ENCODE measurements around the gene AIMP2.

AIMP2 gene

DNA sequence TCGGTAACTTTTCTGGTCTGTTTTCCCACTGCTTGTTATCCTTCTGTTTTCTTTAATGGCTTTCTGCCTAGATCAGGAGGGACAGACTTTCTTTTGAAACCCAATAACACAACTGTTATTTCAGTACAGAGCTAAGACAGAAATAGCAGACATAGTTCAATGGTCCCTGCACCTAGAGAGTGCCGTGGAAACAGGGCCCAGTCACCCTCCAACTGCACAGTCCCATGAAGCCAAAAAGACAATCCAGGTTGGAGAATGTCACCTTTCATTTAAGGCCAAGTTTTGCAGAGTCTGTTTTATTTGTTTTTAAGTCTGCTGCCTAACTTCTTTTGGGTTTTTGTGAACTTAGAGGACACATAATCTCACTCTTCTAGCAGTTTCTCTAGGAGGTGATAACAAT lies 2.5 kb downstream of the AIMP2 start:
- H3K4me3 ChIP-seq (ENCODE audit: low read depth, low read length, poor library complexity, severe bottlenecking) = no peak overlapping the region
- peaks cover 27% of the 10 kb centered on the region for H3K4me1 ChIP-seq (ENCODE audit: insufficient read depth, low read length, severe bottlenecking)
- H3K27ac ChIP-seq (ENCODE audit: low read depth, low read length, poor library complexity, severe bottlenecking) = no peak overlapping the region
- H3K27me3 ChIP-seq (ENCODE audit: insufficient read depth, low read length) = no peaks in the 10 kb centered on the region
- no peaks in the 10 kb centered on the region for H3K9me2 ChIP-seq (ENCODE audit: low read depth, low read length)
- H3K79me2 ChIP-seq (ENCODE audit: insufficient read depth, low read length) = peaks cover 8% of the 10 kb centered on the region
- peaks cover 19% of the 10 kb centered on the region for H3K36me3 ChIP-seq (ENCODE audit: insufficient read depth, low read length)
- H2AFZ ChIP-seq (ENCODE audit: low read length) = no peak overlapping the region
- no peaks in the 10 kb centered on the region for H4K20me1 ChIP-seq (ENCODE audit: insufficient read depth, low read length)
- no peak overlapping the region; the same call in 1 of the 2 replicates for H3K4me2 ChIP-seq (ENCODE audit: low read length)
- no peak overlapping the region for H3K9ac ChIP-seq (ENCODE audit: low read length)
- TF ChIP-seq, protein P1, sequence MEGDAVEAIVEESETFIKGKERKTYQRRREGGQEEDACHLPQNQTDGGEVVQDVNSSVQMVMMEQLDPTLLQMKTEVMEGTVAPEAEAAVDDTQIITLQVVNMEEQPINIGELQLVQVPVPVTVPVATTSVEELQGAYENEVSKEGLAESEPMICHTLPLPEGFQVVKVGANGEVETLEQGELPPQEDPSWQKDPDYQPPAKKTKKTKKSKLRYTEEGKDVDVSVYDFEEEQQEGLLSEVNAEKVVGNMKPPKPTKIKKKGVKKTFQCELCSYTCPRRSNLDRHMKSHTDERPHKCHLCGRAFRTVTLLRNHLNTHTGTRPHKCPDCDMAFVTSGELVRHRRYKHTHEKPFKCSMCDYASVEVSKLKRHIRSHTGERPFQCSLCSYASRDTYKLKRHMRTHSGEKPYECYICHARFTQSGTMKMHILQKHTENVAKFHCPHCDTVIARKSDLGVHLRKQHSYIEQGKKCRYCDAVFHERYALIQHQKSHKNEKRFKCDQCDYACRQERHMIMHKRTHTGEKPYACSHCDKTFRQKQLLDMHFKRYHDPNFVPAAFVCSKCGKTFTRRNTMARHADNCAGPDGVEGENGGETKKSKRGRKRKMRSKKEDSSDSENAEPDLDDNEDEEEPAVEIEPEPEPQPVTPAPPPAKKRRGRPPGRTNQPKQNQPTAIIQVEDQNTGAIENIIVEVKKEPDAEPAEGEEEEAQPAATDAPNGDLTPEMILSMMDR (IDR thresholded peaks at IDR 0.05; ENCODE audit: low read length) = no peak
- TF ChIP-seq EZH2 (IDR thresholded peaks at IDR 0.05; ENCODE audit: borderline replicate concordance, low read length) = no peak
- no peaks in the 10 kb centered on the region for H3F3A ChIP-seq (ENCODE audit: insufficient read depth, low read length)
- no peaks in the 10 kb centered on the region for H3K9me3 ChIP-seq (ENCODE audit: low read length)

GRCh38 chr7:6012355-6013104 lies 3.5 kb downstream of the AIMP2 start:
- Histone ChIP-seq H3F3A (ENCODE audit: insufficient read depth, low read length) (no peaks in the 10 kb centered on the region), H3K27ac (ENCODE audit: low read depth, low read length, poor library complexity, severe bottlenecking) (no peak overlapping the region), H2AFZ (ENCODE audit: low read length) (no peak overlapping the region), H3K4me3 (ENCODE audit: low read depth, low read length, poor library complexity, severe bottlenecking) (no peak overlapping the region), H3K36me3 (ENCODE audit: insufficient read depth, low read length) (peaks cover 28% of the 10 kb centered on the region), H3K27me3 (ENCODE audit: insufficient read depth, low read length) (no peaks in the 10 kb centered on the region), H3K79me2 (ENCODE audit: insufficient read depth, low read length) (peaks cover 8% of the 10 kb centered on the region), H3K9ac (ENCODE audit: low read length) (no peak overlapping the region), H3K4me1 (ENCODE audit: insufficient read depth, low read length, severe bottlenecking) (peaks cover 22% of the 10 kb centered on the region), H3K9me3 (ENCODE audit: low read length) (no peaks in the 10 kb centered on the region), H4K20me1 (ENCODE audit: insufficient read depth, low read length) (no peaks in the 10 kb centered on the region), H3K9me2 (ENCODE audit: low read depth, low read length) (no peaks in the 10 kb centered on the region), H3K4me2 (ENCODE audit: low read length) (no peak overlapping the region)
- TF ChIP-seq, protein P1 (IDR thresholded peaks at IDR 0.05; ENCODE audit: low read length) = no peak
- TF ChIP-seq EZH2 (IDR thresholded peaks at IDR 0.05; ENCODE audit: borderline replicate concordance, low read length) = no peak

DNA sequence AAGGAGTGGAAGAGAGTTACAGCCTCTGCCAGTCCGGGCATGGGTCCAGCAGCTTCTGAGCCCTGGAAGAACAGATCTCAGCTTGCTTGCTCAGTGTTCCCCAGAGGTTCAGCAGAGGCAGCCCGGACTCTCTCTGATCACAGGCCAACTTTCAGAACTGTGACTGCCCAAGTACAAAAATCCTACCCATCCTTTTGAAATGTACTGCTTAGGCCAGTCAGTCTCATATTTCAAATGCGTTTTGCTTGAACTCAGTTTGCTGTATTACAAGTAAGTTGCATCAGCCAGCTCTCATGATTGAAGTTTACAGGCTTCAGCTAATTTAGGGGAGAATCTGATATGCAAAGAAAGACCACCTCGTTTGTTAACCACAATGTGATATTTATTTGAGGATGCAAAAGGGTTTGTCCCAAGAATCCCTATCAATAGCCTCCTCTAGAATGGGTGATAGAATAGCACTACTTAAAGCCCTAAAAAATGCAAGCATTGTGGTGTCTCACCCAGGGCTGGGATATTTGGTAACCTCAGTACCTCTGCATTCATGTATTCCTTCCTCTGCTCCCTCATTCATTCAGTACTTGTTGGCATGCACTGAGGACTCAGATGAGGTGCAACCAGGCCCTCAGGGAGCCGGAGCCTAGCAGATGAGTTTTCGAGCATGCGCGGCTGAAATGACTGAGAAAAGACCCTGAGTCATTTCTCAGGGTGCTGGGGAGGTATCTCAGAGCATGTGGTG lies 7.0 kb downstream of the AIMP2 start:
- H2AFZ ChIP-seq (ENCODE audit: low read length) = no peak overlapping the region
- no peaks in the 10 kb centered on the region for H3K9me3 ChIP-seq (ENCODE audit: low read length)
- no peaks in the 10 kb centered on the region for H4K20me1 ChIP-seq (ENCODE audit: insufficient read depth, low read length)
- H3K27ac ChIP-seq (ENCODE audit: low read depth, low read length, poor library complexity, severe bottlenecking) = peak overlapping the region; percentile 37
- no peaks in the 10 kb centered on the region for H3K79me2 ChIP-seq (ENCODE audit: insufficient read depth, low read length)
- H3K36me3 ChIP-seq (ENCODE audit: insufficient read depth, low read length) = peaks cover 64% of the 10 kb centered on the region
- no peak overlapping the region for H3K4me3 ChIP-seq (ENCODE audit: low read depth, low read length, poor library complexity, severe bottlenecking)
- no peak overlapping the region for H3K9ac ChIP-seq (ENCODE audit: low read length)
- H3K4me2 ChIP-seq (ENCODE audit: low read length) = no peak overlapping the region
- peaks cover 5% of the 10 kb centered on the region for H3K4me1 ChIP-seq (ENCODE audit: insufficient read depth, low read length, severe bottlenecking)
- no peaks in the 10 kb centered on the region for H3F3A ChIP-seq (ENCODE audit: insufficient read depth, low read length)
- H3K9me2 ChIP-seq (ENCODE audit: low read depth, low read length) = no peaks in the 10 kb centered on the region
- no peaks in the 10 kb centered on the region for H3K27me3 ChIP-seq (ENCODE audit: insufficient read depth, low read length)
- TF ChIP-seq, protein P1 (IDR thresholded peaks at IDR 0.05; ENCODE audit: low read length) = no peak
- no peak for TF ChIP-seq EZH2 (IDR thresholded peaks at IDR 0.05; ENCODE audit: borderline replicate concordance, low read length)

Measured in OCI-LY1 (cell line).